GM18870 (cell line): ENCODE measurements around the gene RFFL.
"Not testable (repeated sequence)": the region's sequence is repeated elsewhere in the genome, so short reads cannot be mapped to it uniquely, and the experiment has no call there.

Source experiments
- ATAC-seq: cut with Tn5 transposase; IDR thresholded peaks from one replicate; pipeline ENCODE4 v1.9.1; 2021; ENCODE audit warnings: moderate library complexity; ENCODE audit not compliant: unreplicated experiment

Gene RFFL

GRCh38 chr17:35063514-35064223 is at the start of gene RFFL:
Gene RFFL (minus strand): TSS chr17:35063707. CDS start chr17:35026553, 37,154 bp downstream.
- peak; percentile 87 for ATAC-seq

- ATAC-seq, result not testable (repeated sequence)
Observed at GRCh38 chr17:35110791-35111190, 47.3 kb upstream of the RFFL start.

DNA sequence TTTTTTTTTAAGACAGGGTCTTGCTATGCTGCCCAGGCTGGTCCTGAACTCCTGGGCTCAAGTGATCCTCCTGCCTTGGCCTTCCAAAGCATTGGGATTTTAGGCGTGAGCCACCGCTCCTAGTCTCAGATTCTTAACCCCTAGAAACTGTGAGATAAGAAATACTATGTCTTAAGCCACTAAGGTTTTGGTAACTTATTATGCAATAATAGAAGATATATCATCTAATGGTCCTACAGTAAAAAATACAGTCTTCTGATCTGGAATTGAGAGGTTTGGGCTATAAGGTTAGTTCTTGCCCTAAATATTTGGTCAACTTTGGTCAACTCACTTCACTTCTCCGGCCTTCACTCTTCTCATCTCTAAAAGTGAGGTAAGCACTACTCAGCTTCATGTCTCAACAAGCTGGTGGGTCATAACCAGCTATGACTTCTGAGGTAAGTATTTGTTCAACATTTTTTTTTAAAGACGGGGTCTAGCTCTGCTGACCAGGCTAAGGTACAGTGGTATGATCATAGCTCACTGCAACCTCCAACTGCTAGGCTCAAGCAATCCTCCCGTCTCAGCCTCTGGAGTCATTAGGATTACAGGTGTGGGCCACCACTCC is 41.4 kb upstream of the RFFL start:
- no peak for ATAC-seq

DNA sequence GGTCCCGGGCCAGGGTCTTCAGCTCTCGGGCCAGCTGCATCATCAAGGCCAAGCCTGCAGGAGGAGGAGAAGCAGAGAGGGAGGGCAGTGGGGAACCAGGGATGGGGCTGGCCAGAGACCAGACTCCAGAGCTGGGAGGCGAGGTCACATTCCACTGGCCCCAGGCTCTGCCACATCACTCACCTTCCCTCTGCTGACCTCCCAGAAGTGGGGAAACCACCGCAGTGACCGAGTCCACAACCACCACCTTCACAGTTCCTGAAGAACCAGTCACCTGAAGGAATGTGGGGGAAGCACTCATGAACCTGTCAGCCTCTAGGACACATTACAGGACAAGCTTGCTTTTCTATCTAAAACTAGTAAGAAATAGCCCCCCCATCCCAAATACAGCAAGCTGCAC is 39.8 kb upstream of the RFFL start:
- no peak for ATAC-seq

DNA sequence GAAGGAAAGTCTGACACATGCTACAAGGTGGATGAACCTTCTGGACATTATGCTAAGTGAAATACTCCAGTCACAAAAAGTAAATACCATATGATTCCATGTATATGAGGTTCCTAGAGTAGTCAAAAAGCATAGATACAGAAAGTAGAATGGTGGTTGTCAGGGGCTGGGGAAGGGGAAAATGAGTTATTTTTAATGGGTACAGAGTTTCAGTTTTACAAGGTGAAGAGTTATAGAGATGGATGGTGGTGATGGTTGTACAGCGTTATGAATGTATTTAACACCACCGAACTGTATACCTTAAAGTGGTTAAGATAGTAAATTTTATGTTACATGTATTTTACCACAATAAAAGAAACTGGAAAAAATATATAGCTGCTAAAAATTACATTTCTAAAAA is 38.2 kb upstream of the RFFL start:
- no peak for ATAC-seq

- ATAC-seq, result no peak
Observed at GRCh38 chr17:35101036-35101435, 37.5 kb upstream of the RFFL start.

DNA sequence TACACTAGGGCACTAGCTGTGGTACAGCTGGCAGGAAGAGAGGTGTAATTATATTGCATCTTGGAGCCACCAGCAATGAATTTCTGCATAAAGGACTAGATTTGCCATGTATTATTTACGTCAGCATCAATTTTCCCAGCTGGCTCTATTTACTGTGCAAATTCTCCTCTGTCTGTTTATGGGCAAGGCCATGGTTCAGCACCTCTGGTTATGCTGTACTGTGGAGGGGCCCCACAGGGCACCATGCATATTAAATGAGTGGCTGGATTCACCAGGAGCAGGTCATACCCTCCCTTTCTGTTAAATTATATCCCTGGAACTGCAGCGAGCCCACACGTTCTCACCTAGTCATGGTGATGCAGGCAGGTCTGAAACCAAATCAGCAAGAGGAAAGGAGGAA is 36.4 kb upstream of the RFFL start:
- ATAC-seq, result no peak

DNA sequence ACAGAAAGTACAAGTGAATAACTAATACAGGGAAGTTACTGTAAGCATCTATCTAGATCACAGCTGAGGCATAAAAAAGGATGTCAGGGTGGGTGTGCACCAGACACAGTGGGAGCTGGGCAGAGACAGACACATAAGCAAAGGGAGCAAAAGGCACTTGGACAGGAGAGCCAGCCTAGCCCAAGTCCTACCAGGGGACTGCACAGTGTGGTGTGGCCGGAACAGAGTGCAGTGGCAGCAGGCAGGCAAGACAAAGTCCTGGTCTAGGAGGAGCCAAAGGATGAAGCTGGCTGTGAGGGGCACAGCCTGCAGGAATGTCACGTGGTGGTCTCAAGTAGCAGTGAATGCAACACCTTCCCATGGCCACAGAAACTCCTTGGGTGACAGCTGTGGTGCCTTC is 34.3 kb upstream of the RFFL start:
- no peak for ATAC-seq

DNA sequence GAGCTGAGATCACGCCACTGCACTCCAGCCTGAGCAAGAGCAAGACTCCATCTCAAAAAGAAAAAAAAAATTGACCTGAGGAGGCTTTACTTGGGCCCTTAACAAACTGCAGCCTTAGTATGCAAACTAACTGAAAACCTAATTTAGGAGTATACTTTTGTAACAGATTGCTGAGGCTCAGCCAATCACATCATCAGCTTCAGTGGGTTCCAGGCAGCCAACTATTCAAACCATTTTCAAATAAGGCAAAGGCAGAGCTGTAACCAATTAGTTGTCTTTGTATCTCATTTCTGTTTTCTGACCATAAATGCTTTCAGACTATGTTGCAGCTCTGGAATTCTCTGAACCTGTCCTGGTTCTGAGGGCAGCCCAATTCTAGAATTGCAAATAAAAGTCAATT is 32.2 kb upstream of the RFFL start:
- ATAC-seq, result no peak

DNA sequence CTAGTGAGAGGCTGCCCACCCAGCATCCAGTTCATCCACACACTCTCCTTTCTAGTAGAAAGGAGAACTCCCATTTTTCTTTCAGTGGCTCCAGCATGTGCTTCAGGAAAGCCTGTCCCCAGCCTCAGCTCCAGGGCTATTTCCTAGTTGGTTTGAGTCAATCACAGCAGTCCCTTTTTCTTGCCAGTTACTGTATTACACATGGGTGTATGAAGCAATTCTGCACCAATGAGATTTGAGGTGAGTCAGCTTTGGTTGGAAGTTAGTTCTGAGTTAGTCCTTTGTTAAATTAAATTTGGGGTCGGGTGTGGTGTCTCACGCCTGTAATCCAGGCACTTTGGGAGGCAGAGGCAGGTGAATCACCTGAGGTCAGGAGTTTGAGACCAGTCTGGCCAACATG is 31.4 kb upstream of the RFFL start:
- no peak for ATAC-seq

GRCh38 chr17:35090707-35091106 is 27.2 kb upstream of the RFFL start:
- not testable (repeated sequence) for ATAC-seq

DNA sequence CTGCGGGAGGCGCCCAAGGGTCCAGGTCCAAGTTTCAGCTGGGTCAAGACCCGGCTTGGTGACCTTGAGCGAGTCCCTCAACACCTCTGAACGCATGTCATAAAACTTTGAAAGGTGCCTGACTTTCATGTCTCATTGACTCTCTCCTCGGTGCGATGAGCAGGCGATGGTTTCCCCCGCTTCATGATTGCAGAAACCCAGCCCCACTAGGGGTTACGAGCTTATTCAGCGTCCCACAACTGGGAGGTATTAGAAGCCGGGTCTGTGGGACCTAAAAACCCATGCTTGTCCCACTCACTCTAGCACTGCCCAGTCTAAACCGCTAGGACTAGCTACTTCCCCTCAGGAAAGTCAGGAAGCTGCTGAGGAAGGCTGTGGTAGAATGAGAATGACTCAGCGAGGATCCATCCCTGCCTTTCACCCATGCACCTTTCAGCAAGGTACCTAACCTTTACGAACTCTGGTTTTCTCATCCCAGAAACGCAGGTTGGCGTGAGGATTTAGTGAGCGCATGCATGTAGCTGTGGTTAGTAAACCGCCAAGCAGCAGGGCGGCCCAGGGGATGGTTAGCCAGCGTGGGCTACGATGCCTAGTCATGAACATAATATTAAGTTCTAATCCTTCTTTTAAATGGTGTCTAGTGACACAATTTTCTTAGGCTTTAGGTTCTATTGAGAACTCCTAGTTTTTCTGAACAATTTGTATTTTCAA is 26.2 kb upstream of the RFFL start:
- ATAC-seq, result peak; percentile 24

- ATAC-seq, result peak; percentile 51
Observed at GRCh38 chr17:35088881-35089585, 25.5 kb upstream of the RFFL start.

DNA sequence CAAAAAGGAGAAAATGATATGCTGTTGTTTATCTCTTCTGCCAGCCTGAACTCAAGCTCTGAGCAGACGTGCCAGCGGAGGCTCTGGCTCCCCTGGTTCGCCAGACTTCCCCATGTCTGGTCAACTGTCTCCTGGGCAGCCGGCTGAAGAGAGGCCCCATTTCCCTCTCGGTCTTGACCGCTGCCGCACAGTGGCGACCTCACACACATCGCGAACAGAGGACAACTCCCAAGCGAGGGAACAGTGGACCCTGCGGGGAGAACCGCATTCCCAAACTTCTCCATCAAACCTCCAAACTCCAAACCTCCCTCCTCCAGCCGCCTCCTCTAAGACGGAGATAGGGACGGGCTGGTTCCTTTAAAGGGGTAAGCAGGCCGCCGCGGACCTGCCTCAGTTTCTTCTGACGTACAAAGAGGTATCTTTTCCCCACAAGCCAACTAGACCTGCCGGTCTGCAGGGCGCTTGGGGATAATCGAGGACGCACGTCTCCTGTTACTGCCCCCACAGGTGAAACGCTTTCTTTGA is 24.9 kb upstream of the RFFL start:
- peak; percentile 18 for ATAC-seq

- ATAC-seq, result no peak
Observed at GRCh38 chr17:35087731-35088355, 24.3 kb upstream of the RFFL start.

DNA sequence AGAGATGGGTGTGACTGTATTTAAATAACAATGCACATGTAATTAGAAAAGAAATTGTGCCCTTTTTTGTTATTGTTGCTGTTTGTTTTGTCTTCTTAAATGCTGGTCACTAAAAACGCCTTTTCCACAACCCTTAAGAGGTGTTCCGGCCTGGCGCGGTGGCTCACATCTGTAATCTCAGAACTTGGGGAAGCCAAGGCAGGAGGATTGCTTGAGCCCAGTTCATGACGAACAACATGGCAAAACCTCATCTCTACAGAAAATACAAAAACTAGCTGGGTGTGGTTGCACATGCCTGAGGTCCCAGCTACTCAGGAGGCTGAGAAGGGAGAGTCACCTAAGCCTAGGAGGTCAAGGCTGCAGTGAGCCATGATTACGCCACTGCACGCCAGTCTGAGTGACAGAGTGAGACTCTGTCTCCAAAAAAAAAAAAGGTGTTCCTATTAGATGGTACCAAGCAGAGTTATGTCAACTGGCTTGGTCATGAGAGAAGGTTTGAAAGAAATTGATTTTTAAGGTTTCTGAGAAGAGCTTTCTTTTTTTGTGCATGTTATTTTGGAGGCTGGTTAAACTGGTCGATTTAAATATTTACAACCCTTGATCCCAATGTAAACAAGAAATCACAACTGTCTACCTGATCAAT is 23.5 kb upstream of the RFFL start:
- no peak for ATAC-seq

GRCh38 chr17:35086164-35086563 is 22.7 kb upstream of the RFFL start:
- no peak for ATAC-seq

DNA sequence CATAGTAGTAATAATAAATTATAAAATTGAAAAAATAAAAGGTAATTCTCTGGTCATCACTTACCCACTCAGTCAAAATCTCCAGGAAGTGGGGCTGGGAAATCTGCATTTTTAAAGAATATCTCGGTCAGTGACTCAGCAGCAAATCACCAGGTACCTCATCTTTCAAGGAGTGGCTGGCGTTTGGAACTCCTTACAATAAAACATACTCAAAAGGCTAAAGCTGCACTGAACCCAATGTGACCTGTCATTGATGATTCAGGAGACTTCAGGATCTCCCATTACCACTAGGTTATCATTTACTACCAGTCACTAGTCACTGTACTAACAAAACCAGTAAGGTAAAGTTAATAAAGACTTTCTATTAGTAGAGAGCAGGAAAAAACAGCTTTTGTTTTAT is 21.5 kb upstream of the RFFL start:
- no peak for ATAC-seq

GRCh38 chr17:35083071-35083470 is 19.6 kb upstream of the RFFL start:
- ATAC-seq, result no peak

DNA sequence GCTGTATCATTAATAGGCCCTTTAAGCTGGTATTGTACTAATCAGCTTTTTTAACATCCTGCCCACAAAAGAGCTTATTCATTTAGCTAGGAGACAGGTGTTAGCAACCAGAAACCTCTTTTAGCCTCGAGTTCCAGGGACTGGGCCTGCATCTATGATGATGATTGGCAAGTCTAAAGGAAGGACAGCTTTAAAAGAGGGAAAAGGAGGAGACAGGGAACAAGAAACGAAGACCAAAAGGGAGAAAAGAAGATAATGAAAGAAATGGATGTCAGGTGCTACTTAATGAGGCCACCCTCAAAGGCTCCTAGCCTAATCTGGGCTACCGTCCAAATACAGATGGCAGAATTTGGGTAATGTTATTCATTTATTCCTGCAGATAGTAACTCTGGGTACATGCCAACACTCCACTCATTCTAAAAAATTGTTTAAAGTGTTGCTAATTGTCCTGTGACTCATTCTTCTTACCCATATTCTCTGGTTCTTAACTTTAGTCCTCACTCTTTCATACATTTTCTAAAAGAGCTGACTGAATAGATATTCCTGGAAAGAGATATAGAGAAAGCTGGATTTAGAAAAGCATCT is 18.7 kb upstream of the RFFL start:
- ATAC-seq, result no peak
